Mesenchymal stem cell (in vitro differentiated cells and primary cell): ENCODE data around the gene FLT3LG.

Experiments
- DNase-seq: peaks from one replicate; pipeline ENCODE4 v3.0.0-alpha.2; 2013
- H2AFZ ChIP-seq: one replicate; pipeline ENCODE4 v1.6.1; 2013; ENCODE audit warnings: low read depth, mild to moderate bottlenecking, control low read depth, inconsistent platforms, low read length, moderate library complexity
- H2AK5ac ChIP-seq: 2 replicates; pipeline ENCODE4 v1.6.1; 2013; ENCODE audit warnings: low read length, moderate library complexity, mild to moderate bottlenecking, inconsistent platforms; ENCODE audit not compliant: severe bottlenecking
- H2BK120ac ChIP-seq: one replicate; pipeline ENCODE4 v1.6.1; 2013; ENCODE audit warnings: low read depth, mild to moderate bottlenecking, inconsistent platforms, low read length, moderate library complexity
- H2BK12ac ChIP-seq, 2 experiments: one replicate each; pipeline ENCODE4 v1.6.1; 2013; ENCODE audit warnings: inconsistent platforms in 2 of 2, low read length in 2 of 2, mild to moderate bottlenecking in 2 of 2, moderate library complexity in 2 of 2, control low read depth in 1 of 2
- H2BK15ac ChIP-seq: one replicate; pipeline ENCODE4 v1.6.1; 2013; ENCODE audit warnings: mild to moderate bottlenecking, low read depth, inconsistent platforms; ENCODE audit not compliant: poor library complexity, severe bottlenecking
- H2BK5ac ChIP-seq: 2 replicates; pipeline ENCODE4 v1.6.1; 2013; ENCODE audit warnings: low read depth, mild to moderate bottlenecking, low read length, control low read depth, inconsistent platforms; ENCODE audit not compliant: poor library complexity, severe bottlenecking
- H3K14ac ChIP-seq, 2 experiments: one replicate each; pipeline ENCODE4 v1.6.1; 2013; ENCODE audit warnings: inconsistent platforms in 2 of 2, low read length in 2 of 2, control low read depth in 1 of 2, mild to moderate bottlenecking in 1 of 2, moderate library complexity in 1 of 2
- H3K18ac ChIP-seq, 2 experiments: one replicate each; pipeline ENCODE4 v1.6.1; 2013; ENCODE audit warnings: inconsistent platforms in 2 of 2, low read length in 2 of 2, control low read depth in 1 of 2, low read depth in 1 of 2, mild to moderate bottlenecking in 1 of 2
- H3K23ac ChIP-seq, 2 experiments: one replicate each; pipeline ENCODE4 v1.6.1; 2013; ENCODE audit warnings: inconsistent platforms in 2 of 2, low read length in 2 of 2, mild to moderate bottlenecking in 2 of 2, moderate library complexity in 2 of 2, control low read depth in 1 of 2
- H3K27ac ChIP-seq: 2 replicates; pipeline ENCODE4 v1.5.1; 2013; ENCODE audit warnings: mild to moderate bottlenecking, moderate library complexity, low read length, control low read depth, inconsistent platforms; ENCODE audit not compliant: poor library complexity, severe bottlenecking
- H3K27me3 ChIP-seq, 2 experiments: 2 replicates each; pipeline versions ENCODE4 v1.6.1 to v1.7.0; 2013; ENCODE audit warnings: low read length in 2 of 2, mild to moderate bottlenecking in 2 of 2, moderate library complexity in 2 of 2, control low read depth in 1 of 2, inconsistent platforms in 1 of 2; ENCODE audit not compliant: control insufficient read depth in 1 of 2, insufficient read depth in 1 of 2
- H3K36me3 ChIP-seq, 2 experiments: 2 replicates each; pipeline versions ENCODE4 v1.6.1 to v1.7.0; 2013; ENCODE audit warnings: low read length in 2 of 2, control low read depth in 1 of 2, inconsistent platforms in 1 of 2, low read depth in 1 of 2, mild to moderate bottlenecking in 1 of 2; ENCODE audit not compliant: insufficient read depth in 2 of 2, control insufficient read depth in 1 of 2
- H3K4ac ChIP-seq, 2 experiments: one replicate each; pipeline ENCODE4 v1.6.1; 2013; ENCODE audit warnings: inconsistent platforms in 2 of 2, low read length in 2 of 2, mild to moderate bottlenecking in 2 of 2, moderate library complexity in 2 of 2, control low read depth in 1 of 2, low read depth in 1 of 2
- H3K4me1 ChIP-seq: 2 replicates; pipeline ENCODE4 v1.6.1; 2013; ENCODE audit warnings: low read depth, low read length, control low read depth; ENCODE audit not compliant: control insufficient read depth, insufficient read depth
- H3K4me2 ChIP-seq: 2 replicates; pipeline ENCODE4 v1.6.1; 2013; ENCODE audit warnings: low read length, mild to moderate bottlenecking, inconsistent platforms; ENCODE audit not compliant: poor library complexity, severe bottlenecking
- H3K4me3 ChIP-seq, 2 experiments: 2 replicates each; pipeline versions ENCODE4 v1.5.1 to v1.7.0; 2013; ENCODE audit warnings: low read length in 2 of 2, mild to moderate bottlenecking in 2 of 2, control low read depth in 1 of 2, low read depth in 1 of 2; ENCODE audit not compliant: insufficient read depth in 1 of 2
- H3K79me1 ChIP-seq: replicated peaks from 2 replicates; pipeline ENCODE4 v1.6.1; 2013; ENCODE audit warnings: mild to moderate bottlenecking, control low read depth, low read length, inconsistent platforms; ENCODE audit not compliant: poor library complexity, severe bottlenecking
- H3K9ac ChIP-seq: 2 replicates; pipeline ENCODE4 v1.7.0; 2013; ENCODE audit warnings: mild to moderate bottlenecking, low read length, moderate library complexity
- H3K9me3 ChIP-seq: 2 replicates; pipeline ENCODE4 v1.7.0; 2013; ENCODE audit warnings: mild to moderate bottlenecking, low read length; ENCODE audit not compliant: control insufficient read depth
- H4K8ac ChIP-seq: one replicate; pipeline ENCODE4 v1.6.1; 2013; ENCODE audit warnings: inconsistent platforms, mild to moderate bottlenecking, low read length, moderate library complexity
- H4K91ac ChIP-seq: one replicate; pipeline ENCODE4 v1.6.1; 2013; ENCODE audit warnings: mild to moderate bottlenecking, low read length, inconsistent platforms
- WGBS: methylation state at CpG from one replicate; pipeline ENCODE4 v1.1.7; 2013; ENCODE audit warnings: mixed read lengths; 5-methylcytosine and 5-hydroxymethylcytosine counted together

FLT3LG gene

GRCh38 chr19:49507803-49508494 lies 33.9 kb downstream of the FLT3LG start:
- no peaks in the 10 kb centered on the region for H3K27me3 ChIP-seq
- no peak overlapping the region for H3K14ac ChIP-seq
- H3K36me3 ChIP-seq: no peaks in the 10 kb centered on the region
- H3K23ac ChIP-seq: no peak overlapping the region
- H3K9ac ChIP-seq: no peak overlapping the region
- H3K9me3 ChIP-seq: no peaks in the 10 kb centered on the region
- H3K79me1 ChIP-seq: no peaks in the 10 kb centered on the region
- H4K8ac ChIP-seq: no peak overlapping the region
- H3K4me1 ChIP-seq: peaks cover 14% of the 10 kb centered on the region
- no peak overlapping the region for H3K4me3 ChIP-seq
- no peak for DNase-seq
- no peak overlapping the region for H4K91ac ChIP-seq
- 83% methylated on average over 10 of the region's 12 CpGs for WGBS
- no peak overlapping the region for H3K4ac ChIP-seq
- H3K27ac ChIP-seq: no peak overlapping the region
- H2AFZ ChIP-seq: no peak overlapping the region
- no peak overlapping the region for H2BK15ac ChIP-seq
- no peak overlapping the region for H3K4me2 ChIP-seq
- no peak overlapping the region for H2AK5ac ChIP-seq
- no peak overlapping the region for H2BK5ac ChIP-seq
- H2BK12ac ChIP-seq: no peak overlapping the region
- no peak overlapping the region for H2BK120ac ChIP-seq
- H3K18ac ChIP-seq: no peak overlapping the region

- Histone ChIP-seq H3K14ac (peak overlapping the region in 1 of 2 experiments; percentile 53), H3K4ac (peak overlapping the region; percentile 13 to 73), H4K8ac (peak overlapping the region; percentile 93), H2BK15ac (peak overlapping the region; percentile 30), H2BK120ac (peak overlapping the region; percentile 94), H3K18ac (peak overlapping the region; percentile 1 to 97), H3K9me3 (no peaks in the 10 kb centered on the region), H2AK5ac (no peak overlapping the region), H2BK12ac (peak overlapping the region in 1 of 2 experiments; percentile 1), H3K4me2 (peak overlapping the region; percentile 88), H2BK5ac (no peak overlapping the region), H3K4me1 (peaks cover 17% of the 10 kb centered on the region), H3K79me1 (no peaks in the 10 kb centered on the region), H3K9ac (peak overlapping the region; percentile 91), H3K27me3 (no peaks in the 10 kb centered on the region), H3K23ac (no peak overlapping the region), H2AFZ (peak overlapping the region; percentile 83), H3K27ac (no peak overlapping the region), H4K91ac (peak overlapping the region; percentile 95), H3K36me3 (peaks cover under 1 to 14% of the 10 kb centered on the region in 2 experiments), H3K4me3 (peak overlapping the region; percentile 74 to 79)
- 1% methylated on average over 41 of the region's 50 CpGs for WGBS
- DNase-seq: peak; percentile 40
These were observed 39.1 kb downstream of the FLT3LG start for GRCh38 chr19:49512970-49513745.

- peak overlapping the region in 1 of 2 experiments; percentile 79 for H3K4me3 ChIP-seq
- H2BK5ac ChIP-seq: no peak overlapping the region
- H2BK15ac ChIP-seq: no peak overlapping the region
- H2AFZ ChIP-seq: no peak overlapping the region
- H4K91ac ChIP-seq: peak overlapping the region; percentile 41
- H2BK12ac ChIP-seq: no peak overlapping the region
- no peaks in the 10 kb centered on the region for H3K9me3 ChIP-seq
- H3K36me3 ChIP-seq: peaks cover 5 to 14% of the 10 kb centered on the region in 2 experiments
- 66% methylated on average over 11 of the region's 12 CpGs for WGBS
- H3K27me3 ChIP-seq: no peaks in the 10 kb centered on the region
- DNase-seq: no peak
- no peak overlapping the region for H2AK5ac ChIP-seq
- peaks cover 17% of the 10 kb centered on the region for H3K4me1 ChIP-seq
- no peak overlapping the region for H3K18ac ChIP-seq
- no peaks in the 10 kb centered on the region for H3K79me1 ChIP-seq
- H3K4ac ChIP-seq: no peak overlapping the region
- H2BK120ac ChIP-seq: no peak overlapping the region
- H3K14ac ChIP-seq: no peak overlapping the region
- H3K27ac ChIP-seq: no peak overlapping the region
- no peak overlapping the region for H3K23ac ChIP-seq
- no peak overlapping the region for H3K4me2 ChIP-seq
- peak overlapping the region; percentile 70 for H3K9ac ChIP-seq
- no peak overlapping the region for H4K8ac ChIP-seq
These were observed 39.7 kb downstream of the FLT3LG start for GRCh38 chr19:49513746-49514118.

- no peak overlapping the region for H2BK15ac ChIP-seq
- H3K27ac ChIP-seq: no peak overlapping the region
- peaks cover 5 to 14% of the 10 kb centered on the region in 2 experiments for H3K36me3 ChIP-seq
- H3K4me1 ChIP-seq: peaks cover 17% of the 10 kb centered on the region
- no peaks in the 10 kb centered on the region for H3K27me3 ChIP-seq
- DNase-seq: no peak
- peak overlapping the region in 1 of 2 experiments; percentile 79 for H3K4me3 ChIP-seq
- H3K4ac ChIP-seq: no peak overlapping the region
- no peak overlapping the region for H4K8ac ChIP-seq
- H3K9ac ChIP-seq: peak overlapping the region; percentile 70
- H2BK12ac ChIP-seq: no peak overlapping the region
- H3K79me1 ChIP-seq: no peaks in the 10 kb centered on the region
- no peaks in the 10 kb centered on the region for H3K9me3 ChIP-seq
- H3K14ac ChIP-seq: no peak overlapping the region
- H3K18ac ChIP-seq: no peak overlapping the region
- H2AFZ ChIP-seq: no peak overlapping the region
- no peak overlapping the region for H2BK5ac ChIP-seq
- H3K4me2 ChIP-seq: no peak overlapping the region
- 94% methylated on average over 21 of the region's 21 CpGs for WGBS
- H4K91ac ChIP-seq: peak overlapping the region; percentile 18
- no peak overlapping the region for H3K23ac ChIP-seq
- H2AK5ac ChIP-seq: no peak overlapping the region
- no peak overlapping the region for H2BK120ac ChIP-seq
These were observed 40.1 kb downstream of the FLT3LG start for GRCh38 chr19:49514151-49514550.
